Endothelial cell of umbilical vein (primary cell): ENCODE results near the gene SMAD6. TPM values are rescaled to one million over a fixed set of nuclear protein-coding genes. Genes with fewer than 3 reads are reported as not detected.

Experiments
- BruUV-seq: library from RNA; stranded (reverse); fragments of 400-500 nt; replicated peaks from 2 replicates; lab custom pipeline; 2021; lab: Mats Ljungman, UMichigan
- CTCF ChIA-PET: fragments of 300-600, 350-600 bp; sonication (Branson Sonifier 250); formaldehyde crosslinking; loops from one replicate; lab custom pipeline; 2021; ENCODE audit warnings: antibody characterized with exemption, inconsistent platforms; lab: Charles Lee
- POLR2A ChIA-PET: fragments of 300-600, 350-600 bp; sonication (Branson Sonifier 250); formaldehyde crosslinking; loops from one replicate; lab custom pipeline; 2021; ENCODE audit warnings: antibody characterized with exemption, inconsistent platforms; lab: Charles Lee
- DNase-seq: peaks from one replicate; pipeline ENCODE4 v3.0.0-alpha.2; 2011; ENCODE audit warnings: low read depth, low spot score
- FAIRE-seq: peaks from 2 replicates; lab custom pipeline; 2011; peaks lifted over from hg19 to GRCh38; lab: Jason Lieb, UNC
- H2AFZ ChIP-seq: 2 replicates; pipeline ENCODE4 v1.6.0; 2012; ENCODE audit warnings: low read depth, low read length, control low read depth, inconsistent platforms
- H3K27ac ChIP-seq: 2 replicates; pipeline ENCODE4 v1.5.1; 2011; ENCODE audit warnings: low read depth, mild to moderate bottlenecking, control low read depth, low read length, moderate library complexity; ENCODE audit not compliant: insufficient read depth
- H3K27me3 ChIP-seq, 2 experiments: 2 replicates each; pipeline versions ENCODE4 v1.6.0 to v1.6.1; 2011; ENCODE audit warnings: low read length in 2 of 2, mixed read lengths in 1 of 2; ENCODE audit not compliant: control insufficient read depth in 2 of 2, insufficient read depth in 2 of 2
- H3K36me3 ChIP-seq, 2 experiments: 2 replicates in 1 of 2; 3 replicates in 1 of 2; pipeline ENCODE4 v1.5.1; 2011; ENCODE audit warnings: low read length in 2 of 2, mild to moderate bottlenecking in 1 of 2, moderate library complexity in 1 of 2; ENCODE audit not compliant: control insufficient read depth in 2 of 2, insufficient read depth in 2 of 2; ENCODE audit errors: extremely low read depth in 1 of 2
- H3K4me1 ChIP-seq: 3 replicates; pipeline ENCODE4 v1.5.1; 2011; ENCODE audit warnings: mild to moderate bottlenecking, low read length; ENCODE audit not compliant: control insufficient read depth, insufficient read depth; ENCODE audit errors: extremely low read depth
- H3K4me2 ChIP-seq: 2 replicates; pipeline ENCODE4 v1.6.1; 2011; ENCODE audit warnings: low read length, control low read depth, mixed read lengths; ENCODE audit not compliant: insufficient read depth
- H3K4me3 ChIP-seq, 3 experiments: fragments of 200-600 bp in 1 of 3; sonication (generic), shearing (Covaris generic) in 1 of 3; replicated peaks in 1 of 3; 2 replicates each; pipeline ENCODE4 v1.5.1; 2011 to 2016; ENCODE audit warnings: control low read depth in 3 of 3, low read length in 3 of 3, mild to moderate bottlenecking in 2 of 3, inconsistent platforms in 1 of 3, low read depth in 1 of 3, moderate library complexity in 1 of 3; ENCODE audit not compliant: insufficient read depth in 1 of 3
- H3K79me2 ChIP-seq: 2 replicates; pipeline ENCODE4 v1.6.0; 2012; ENCODE audit warnings: low read length, inconsistent platforms; ENCODE audit not compliant: control insufficient read depth, insufficient read depth
- H3K9ac ChIP-seq: replicated peaks from 2 replicates; pipeline ENCODE3; 2011; ENCODE audit warnings: low read length, control low read depth; ENCODE audit not compliant: insufficient read depth; ENCODE audit errors: extremely low read depth
- H3K9me1 ChIP-seq: replicated peaks from 3 replicates; pipeline ENCODE4 v1.6.0; 2011; ENCODE audit warnings: mild to moderate bottlenecking, low read length; ENCODE audit not compliant: control insufficient read depth, insufficient read depth; ENCODE audit errors: extremely low read depth
- H3K9me3 ChIP-seq: replicated peaks from 2 replicates; pipeline ENCODE4 v1.5.1; 2012; ENCODE audit warnings: low read length, inconsistent platforms; ENCODE audit not compliant: control insufficient read depth, insufficient read depth
- H4K20me1 ChIP-seq: replicated peaks from 2 replicates; pipeline ENCODE3; 2011; ENCODE audit warnings: mild to moderate bottlenecking, low read length; ENCODE audit not compliant: control insufficient read depth, insufficient read depth; ENCODE audit errors: extremely low read depth
- CTCF ChIP-seq, 2 donors: IDR thresholded peaks; 1 replicate in 1 of 2; 2 replicates in 1 of 2; pipeline ENCODE4 v1.5.1; 2011; ENCODE audit warnings: low read length in 2 of 2, mild to moderate bottlenecking in 2 of 2, moderate library complexity in 2 of 2, control low read depth in 1 of 2, inconsistent platforms in 1 of 2, low read depth in 1 of 2; ENCODE audit not compliant: insufficient read depth in 1 of 2; ENCODE audit errors: extremely low read depth in 1 of 2
- EZH2 ChIP-seq: IDR thresholded peaks from 2 replicates; pipeline ENCODE4 v1.6.1; 2012; ENCODE audit warnings: borderline replicate concordance, low read depth, mild to moderate bottlenecking, moderate library complexity, low read length, inconsistent platforms; ENCODE audit not compliant: severe bottlenecking
- FOS ChIP-seq: IDR thresholded peaks from 2 replicates; pipeline ENCODE4 v1.6.1; 2011; ENCODE audit warnings: mild to moderate bottlenecking, low read length, moderate library complexity, borderline replicate concordance; ENCODE audit not compliant: insufficient read depth
- GATA2 ChIP-seq: IDR thresholded peaks from 2 replicates; pipeline ENCODE4 v1.7.0; 2011; ENCODE audit warnings: low read depth, mild to moderate bottlenecking, moderate library complexity, mixed read lengths, low read length; ENCODE audit not compliant: insufficient read length, insufficient read depth
- JUN ChIP-seq: IDR thresholded peaks from 2 replicates; pipeline ENCODE4 v1.6.1; 2011; ENCODE audit warnings: borderline replicate concordance, low read depth; ENCODE audit not compliant: insufficient read length, insufficient read depth
- MYC ChIP-seq: IDR thresholded peaks from one replicate; pipeline ENCODE4 v1.6.1; 2011; ENCODE audit warnings: mild to moderate bottlenecking, low read depth, low read length
- POLR2A ChIP-seq: IDR thresholded peaks from 2 replicates; pipeline ENCODE4 v1.6.1; 2012; ENCODE audit warnings: low read depth, mild to moderate bottlenecking, control low read depth, low read length
- POLR2AphosphoS5 ChIP-seq: IDR thresholded peaks from 2 replicates; pipeline ENCODE4 v1.6.1; 2012; ENCODE audit warnings: low read depth, mild to moderate bottlenecking, control low read depth, low read length, moderate library complexity; ENCODE audit not compliant: insufficient read depth
- dilution Hi-C: fragments of 300-500 bp; cut with MboI; formaldehyde crosslinking; loops from one replicate; pipeline ENCODE4 v1.15.0; 2019; ENCODE audit warnings: low sequenced_read_pairs; ENCODE audit not compliant: extremely low pct_ligation_motif_present
- intact Hi-C: fragments of 100-400 bp; cut with micrococcal nuclease; formaldehyde crosslinking; loops from one replicate; pipeline ENCODE4 v1.10.0; 2022
- polyA plus RNA-seq, 4 experiments: library from polyadenylated mRNA; depleted of rRNA in 3 of 4; stranded (reverse) in 3 of 4; unstranded in 1 of 4; fragments of >200 nt; gene quantifications; 2 replicates each; pipeline versions ENCODE4 v1.2.1 to v1.2.3, GENCODE V29; 2011 to 2012; ENCODE audit warnings: missing spikeins in 1 of 4
- total RNA-seq: library from RNA; stranded (reverse); gene quantifications from 2 replicates; pipeline ENCODE4 v1.2.3, GENCODE V29; 2021
- TF ChIP-seq, protein P1 (sequence below): IDR thresholded peaks from 2 replicates; pipeline ENCODE4 v1.6.1; 2011; ENCODE audit not compliant: insufficient read depth, insufficient read length

Gene SMAD6
- total and polyA plus RNA-seq, 2 donors (not counting 3 experiments of a cell fraction or from before 2014, with no cell fraction given), result 7.3 to 12.5 TPM

GRCh38 chr15:66677336-66677735 lies 24.7 kb upstream of the SMAD6 start:
- H3K27ac ChIP-seq, result no peak overlapping the region
- H3K9me1 ChIP-seq, result no peaks in the 10 kb centered on the region
- dilution Hi-C loops, result no loop called here
- H3K36me3 ChIP-seq, result no peaks in the 10 kb centered on the region
- ChIA-PET POLR2A (no interaction called here), CTCF (interaction anchor here (1.0 to 1.2 kb wide), 2 partner anchors 11 to 58 kb away, joined by 3 to 4 read pairs; no protein-coding TSS in a partner anchor)
- H4K20me1 ChIP-seq, result no peaks in the 10 kb centered on the region
- no peak overlapping the region for H2AFZ ChIP-seq
- intact Hi-C loops, result no loop called here
- FAIRE-seq (no peak), DNase-seq (no peak)
- H3K9me3 ChIP-seq, result no peaks in the 10 kb centered on the region
- H3K4me1 ChIP-seq, result no peaks in the 10 kb centered on the region
- no peaks in the 10 kb centered on the region for H3K27me3 ChIP-seq
- no peaks in the 10 kb centered on the region for H3K79me2 ChIP-seq
- H3K4me3 ChIP-seq, result no peak overlapping the region
- no TSS peak for BruUV-seq
- H3K4me2 ChIP-seq, result no peak overlapping the region
- TF ChIP-seq JUN (no peak), MYC (no peak), EZH2 (no peak), POLR2A (no peak), POLR2AphosphoS5 (no peak), FOS (no peak), GATA2 (no peak), CTCF (IDR thresholded peaks at IDR 0.05; ENCODE audit: extremely low read depth in 1 of 2, insufficient read depth in 1 of 2, low read depth in 1 of 2, low read length in 2 of 2) (no peak)
- TF ChIP-seq, protein P1, sequence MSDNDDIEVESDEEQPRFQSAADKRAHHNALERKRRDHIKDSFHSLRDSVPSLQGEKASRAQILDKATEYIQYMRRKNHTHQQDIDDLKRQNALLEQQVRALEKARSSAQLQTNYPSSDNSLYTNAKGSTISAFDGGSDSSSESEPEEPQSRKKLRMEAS, result no peak
- H3K9ac ChIP-seq, result no peak overlapping the region
